RCC 7860 (cell line): ENCODE results near the gene FADS1.
A peak's percentile ranks its signal among the peaks of the same experiment; 100 is the strongest.

Experiments
- DNase-seq: peaks from one replicate; pipeline ENCODE4 v3.0.0-alpha.2; 2015; ENCODE audit warnings: low spot score
- FAIRE-seq: peaks from 2 replicates; lab custom pipeline; 2012; peaks lifted over from hg19 to GRCh38; lab: Jason Lieb, UNC

FADS1 gene

GRCh38 chr11:61816736-61817455 is at the start of gene FADS1:
Gene FADS1 (minus strand): TSS chr11:61817003. CDS start chr11:61816929, 74 bp downstream.
- DNase-seq (peak; percentile 87), FAIRE-seq (no peak)

- FAIRE-seq (no peak), DNase-seq (no peak)
Measured at GRCh38 chr11:61866231-61866957, 49.6 kb upstream of the FADS1 start.

GRCh38 chr11:61864814-61865775 is 48.3 kb upstream of the FADS1 start:
- FAIRE-seq (no peak), DNase-seq (no peak)

GRCh38 chr11:61863548-61864081 is 46.8 kb upstream of the FADS1 start:
- DNase-seq (no peak), FAIRE-seq (no peak)

- DNase-seq: peak; percentile 8
- no peak for FAIRE-seq
Measured at GRCh38 chr11:61862714-61863547, 46.1 kb upstream of the FADS1 start.

GRCh38 chr11:61861634-61862033 is 44.8 kb upstream of the FADS1 start:
- DNase-seq: no peak
- no peak for FAIRE-seq

GRCh38 chr11:61860054-61860903 is 43.5 kb upstream of the FADS1 start:
- FAIRE-seq: no peak
- no peak for DNase-seq

GRCh38 chr11:61855939-61856680 is 39.3 kb upstream of the FADS1 start:
- FAIRE-seq: no peak
- no peak for DNase-seq

GRCh38 chr11:61854966-61855714 is 38.3 kb upstream of the FADS1 start:
- FAIRE-seq (no peak), DNase-seq (no peak)

- DNase-seq: no peak
- no peak for FAIRE-seq
Measured at GRCh38 chr11:61854206-61854895, 37.5 kb upstream of the FADS1 start.

GRCh38 chr11:61853698-61854169 is 36.9 kb upstream of the FADS1 start:
- FAIRE-seq (no peak), DNase-seq (no peak)

- DNase-seq (no peak), FAIRE-seq (no peak)
Measured at GRCh38 chr11:61851900-61852295, 35.1 kb upstream of the FADS1 start.

- no peak for FAIRE-seq
Measured at GRCh38 chr11:61851113-61851899, 34.5 kb upstream of the FADS1 start.

GRCh38 chr11:61850687-61851086 is 33.9 kb upstream of the FADS1 start:
- FAIRE-seq (no peak), DNase-seq (no peak)

More at GRCh38 chr11:61851113-61851899, 34.5 kb upstream of the FADS1 start:
- no peak for DNase-seq

GRCh38 chr11:61848631-61849030 is 31.8 kb upstream of the FADS1 start:
- FAIRE-seq (no peak), DNase-seq (no peak)

- DNase-seq (no peak), FAIRE-seq (no peak)
Measured at GRCh38 chr11:61847914-61848581, 31.2 kb upstream of the FADS1 start.
